KBM-7 (cell line): ENCODE data around the gene GPR139.

ENCODE experiments used
- DNase-seq: peaks from one replicate; pipeline ENCODE4 v3.0.0-alpha.2; 2015
- in situ Hi-C: fragments of 300-500 bp; cut with MboI; formaldehyde crosslinking; loops from 2 replicates; pipeline ENCODE4 v1.14.3; 2020; ENCODE audit warnings: low sequenced_read_pairs, low pct_unique_long_range_greater_than_20kb, mixed read lengths

GPR139 gene

GRCh38 chr16:20064520-20064919 is 9.2 kb downstream of the GPR139 start:
- in situ Hi-C loops, result no loop called here
- DNase-seq, result no peak

DNA sequence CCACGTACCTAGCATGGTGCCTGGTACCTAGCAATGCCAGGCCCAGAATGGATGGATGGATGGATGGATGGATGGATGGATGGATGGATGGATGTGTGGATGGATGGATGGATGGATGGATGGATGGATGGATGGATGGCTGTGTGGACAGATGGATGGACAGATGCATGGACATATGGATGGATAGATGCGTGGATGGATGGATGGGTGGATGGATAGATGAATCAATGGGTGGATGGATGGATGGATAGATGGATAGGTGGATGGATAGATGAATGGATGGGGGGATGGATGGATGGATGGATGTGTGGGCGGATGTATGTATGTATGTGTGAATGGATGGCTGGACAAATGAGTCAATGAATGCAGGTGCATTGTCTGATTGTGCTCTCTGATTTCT is 12.6 kb downstream of the GPR139 start:
- in situ Hi-C loops, result no loop called here
- no peak for DNase-seq

DNA sequence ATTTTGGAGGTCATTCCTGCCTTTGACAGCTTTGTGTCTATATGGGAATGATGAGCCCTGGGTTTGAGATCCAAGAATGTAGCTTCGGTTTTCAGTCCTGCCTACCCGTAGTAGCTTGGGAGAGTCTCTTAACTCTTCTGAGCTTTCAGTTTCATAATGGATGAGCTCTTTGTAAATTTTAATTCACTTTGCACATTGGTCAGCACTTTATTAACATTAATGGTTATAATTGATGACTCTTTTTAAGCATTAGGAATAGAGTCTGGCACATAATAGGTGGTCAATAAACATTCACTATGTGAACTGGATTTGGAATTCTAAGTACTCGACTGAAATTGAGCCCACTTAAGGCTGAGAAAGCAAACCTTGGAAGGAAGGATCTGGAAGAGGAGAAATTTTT is 17.3 kb downstream of the GPR139 start:
- in situ Hi-C loops, result loop anchor here (10.0 kb wide), 1 partner anchor 58 kb away; no protein-coding TSS in a partner anchor
- no peak for DNase-seq

DNA sequence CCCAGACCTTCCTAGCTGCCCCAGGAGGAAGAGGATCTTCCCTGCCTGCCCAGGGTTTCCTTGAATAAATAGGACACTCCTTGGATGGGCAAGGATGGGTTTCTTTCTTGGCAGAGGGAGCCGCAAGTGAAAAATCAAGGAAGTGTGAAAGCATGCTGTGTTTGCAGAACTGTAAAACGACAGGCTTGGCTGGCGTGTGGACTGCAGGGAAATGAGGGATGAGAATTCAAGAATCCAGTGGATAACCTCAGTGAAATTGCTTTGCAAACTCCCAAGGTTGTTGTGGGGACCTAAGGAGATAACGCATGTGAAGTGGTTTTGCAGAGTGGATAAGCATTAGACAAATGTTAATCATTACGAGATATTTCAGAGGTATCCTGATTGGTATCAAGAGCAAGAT is 20.4 kb downstream of the GPR139 start:
- DNase-seq, result no peak
- in situ Hi-C loops, result loop anchor here (10.0 kb wide), 1 partner anchor 61 kb away; no protein-coding TSS in a partner anchor

GRCh38 chr16:20051611-20052010 is 22.1 kb downstream of the GPR139 start:
- in situ Hi-C loops, result loop anchor here (10.0 kb wide), 1 partner anchor 63 kb away; no protein-coding TSS in a partner anchor
- no peak for DNase-seq

GRCh38 chr16:20051147-20051546 is 22.5 kb downstream of the GPR139 start:
- in situ Hi-C loops, result loop anchor here (10.0 kb wide), 1 partner anchor 64 kb away; no protein-coding TSS in a partner anchor

GRCh38 chr16:20049831-20050230 is 23.9 kb downstream of the GPR139 start:
- DNase-seq, result no peak
- in situ Hi-C loops, result loop anchor here (10.0 kb wide), 1 partner anchor 65 kb away; no protein-coding TSS in a partner anchor

More at GRCh38 chr16:20051147-20051546, 22.5 kb downstream of the GPR139 start:
- no peak for DNase-seq

DNA sequence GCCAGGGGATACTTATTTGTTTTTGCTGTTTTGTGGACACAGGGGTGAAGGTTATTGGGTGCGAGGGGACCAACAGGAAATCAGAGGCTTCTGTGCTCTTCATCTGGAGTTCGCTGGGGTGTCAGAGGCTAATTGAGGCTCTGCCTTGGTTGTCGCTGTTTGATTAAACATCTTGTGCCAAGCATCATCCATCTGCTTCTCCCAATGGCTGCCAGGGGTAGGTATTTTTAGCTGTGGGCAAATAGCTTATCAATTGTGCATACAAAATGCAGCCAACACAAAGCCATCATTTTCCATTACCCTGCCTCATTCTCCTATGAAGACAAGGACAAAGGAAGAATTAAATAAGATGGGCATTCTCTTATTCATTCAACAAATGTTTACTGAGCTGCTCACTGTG is 27.8 kb downstream of the GPR139 start:
- no peak for DNase-seq
- in situ Hi-C loops, result no loop called here

GRCh38 chr16:20042848-20043247 is 30.8 kb downstream of the GPR139 start:
- no peak for DNase-seq
- in situ Hi-C loops, result no loop called here

- in situ Hi-C loops, result no loop called here
- DNase-seq, result no peak
These were observed 31.6 kb downstream of the GPR139 start for GRCh38 chr16:20041924-20042596.

DNA sequence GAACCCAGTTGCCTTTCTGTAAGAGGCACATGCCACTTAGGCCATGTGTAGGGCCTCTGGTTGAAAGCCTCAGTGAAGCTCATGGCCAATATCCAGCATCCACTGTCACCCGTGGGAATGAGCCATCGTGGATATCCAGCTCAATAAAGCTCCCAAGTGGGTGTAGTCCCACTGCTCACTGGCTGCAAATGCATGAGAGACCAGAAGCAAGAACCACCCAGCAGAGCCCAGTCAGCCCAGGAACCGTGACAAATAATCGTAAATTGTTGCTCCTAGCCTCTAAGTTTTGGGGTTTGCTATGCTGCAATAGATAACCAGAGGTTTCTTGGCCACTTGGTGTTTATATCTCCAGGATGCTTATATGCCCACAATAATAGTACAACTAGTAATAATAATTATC is 33.7 kb downstream of the GPR139 start:
- no peak for DNase-seq
- in situ Hi-C loops, result no loop called here

- in situ Hi-C loops, result no loop called here
- no peak for DNase-seq
These were observed 44.1 kb downstream of the GPR139 start for GRCh38 chr16:20029611-20030010.

DNA sequence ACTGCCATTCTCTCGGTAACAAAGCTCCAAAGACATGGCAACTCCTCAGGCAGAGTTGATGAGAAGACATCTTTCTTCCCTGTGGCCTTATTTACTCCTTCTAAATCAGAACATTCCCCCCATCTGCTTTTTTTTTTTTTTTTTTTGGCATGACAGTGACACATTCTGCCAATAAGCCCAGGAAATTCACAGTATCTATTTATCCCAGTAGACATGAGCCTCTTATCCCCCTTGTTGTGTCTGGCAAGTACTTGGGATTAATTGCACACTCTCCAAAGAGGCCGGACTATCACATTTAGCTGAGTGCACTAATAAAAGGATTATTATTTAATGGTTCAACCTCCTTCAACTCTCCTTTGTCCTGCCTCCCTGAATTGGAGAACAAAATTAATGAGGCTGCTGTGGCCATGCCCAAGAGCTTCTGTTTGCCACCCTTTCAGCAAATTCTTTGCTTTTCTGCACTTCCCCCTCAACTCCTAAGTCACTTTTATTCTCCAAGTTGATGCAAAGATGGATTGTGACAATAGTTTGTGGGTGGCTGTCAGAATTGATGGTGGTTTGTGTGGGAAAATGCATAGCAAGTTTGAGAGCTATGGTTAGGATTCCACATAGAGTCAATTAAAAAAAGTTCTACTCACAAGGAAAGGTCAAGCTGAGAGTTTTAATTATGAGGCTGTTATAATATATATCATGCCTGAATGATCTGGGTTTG is 47.2 kb downstream of the GPR139 start:
- in situ Hi-C loops, result no loop called here
- no peak for DNase-seq

- DNase-seq, result peak; percentile 20
- in situ Hi-C loops, result no loop called here
These were observed 50.5 kb downstream of the GPR139 start for GRCh38 chr16:20023190-20023589.

DNA sequence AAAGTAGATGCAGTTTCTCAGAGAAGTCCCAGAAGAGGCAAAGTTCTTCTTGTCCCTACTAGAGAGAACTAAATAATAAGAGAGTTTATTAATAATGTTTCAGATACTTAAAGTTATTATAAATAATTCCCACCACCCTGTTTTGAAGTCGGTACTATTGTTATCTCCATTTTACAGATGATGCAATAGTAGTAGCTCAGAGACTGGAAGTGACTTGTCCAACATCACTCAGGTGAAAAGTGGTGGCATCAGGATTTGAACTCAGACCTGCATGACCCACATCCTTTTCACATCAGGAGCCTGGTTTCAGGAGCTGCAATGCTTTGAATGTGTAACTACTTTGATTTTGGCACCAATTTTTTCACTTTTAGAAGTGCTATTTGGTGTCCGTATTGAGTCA is 52.7 kb downstream of the GPR139 start:
- in situ Hi-C loops, result no loop called here
- DNase-seq, result no peak

DNA sequence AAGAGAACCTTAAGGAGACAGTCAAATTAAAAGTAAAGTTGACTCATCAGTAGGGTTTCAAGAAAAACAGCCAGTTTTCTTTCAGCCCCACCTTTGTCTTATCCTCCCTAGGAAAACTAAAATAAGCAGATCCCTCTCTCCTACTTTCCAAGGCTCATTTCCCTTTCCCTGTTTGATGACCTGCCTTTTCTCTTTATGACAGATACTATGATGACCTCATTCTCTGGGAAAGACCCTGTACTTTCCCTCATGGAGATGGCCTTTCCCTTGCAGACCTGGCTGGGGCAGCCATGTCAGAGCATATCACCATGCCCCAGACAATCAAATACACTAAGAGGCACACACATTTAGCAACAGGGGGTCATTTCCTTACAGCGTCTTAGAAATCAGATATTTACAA is 53.6 kb downstream of the GPR139 start:
- in situ Hi-C loops, result no loop called here
- no peak for DNase-seq

GRCh38 chr16:20016234-20016633 is 57.5 kb downstream of the GPR139 start:
- in situ Hi-C loops, result no loop called here
- DNase-seq, result no peak

GRCh38 chr16:20004931-20005330 is 68.8 kb downstream of the GPR139 start:
- in situ Hi-C loops, result no loop called here

DNA sequence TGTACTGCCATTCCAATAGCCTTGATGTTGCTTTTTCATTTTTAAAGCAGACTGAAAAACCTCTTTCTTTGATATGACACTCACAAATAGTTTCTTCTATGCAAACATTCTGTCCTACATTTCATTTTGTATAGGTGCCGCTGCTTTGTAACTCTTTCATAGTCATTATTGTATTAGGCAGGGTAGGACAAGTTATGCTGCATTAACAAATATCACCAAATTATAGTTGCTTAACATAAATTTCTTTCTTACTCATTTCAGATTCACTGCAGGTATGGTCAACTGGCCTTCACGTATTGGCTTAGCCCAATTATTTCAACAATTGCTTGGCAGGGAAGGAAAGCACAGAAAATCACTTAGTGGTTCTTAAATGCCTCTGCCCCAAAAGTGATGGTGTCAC is 70.8 kb downstream of the GPR139 start:
- no peak for DNase-seq
- in situ Hi-C loops, result no loop called here

More at GRCh38 chr16:20004931-20005330, 68.8 kb downstream of the GPR139 start:
- no peak for DNase-seq

GRCh38 chr16:20001856-20002707 is 71.6 kb downstream of the GPR139 start:
- in situ Hi-C loops, result no loop called here
- DNase-seq, result no peak
